Esophagus muscularis mucosa (tissue), 4 donors: Measurements from ENCODE around the gene RAB3A. TPM values are rescaled to one million over a fixed set of nuclear protein-coding genes. Genes with fewer than 3 reads are reported as not detected.
A peak's percentile ranks its signal among the peaks of the same experiment; 100 is the strongest.

Experiments
- DNase-seq: peaks from one replicate; pipeline ENCODE4 v3.0.0-alpha.2; 2017; ENCODE audit errors: extremely low spot score
- H3K27ac ChIP-seq, 4 donors: fragments of 200-600 bp; sonication (generic); replicated peaks in 1 of 4; 1 replicate in 3 of 4; 2 replicates in 1 of 4; pipeline ENCODE4 v1.5.1; 2016 to 2019; ENCODE audit warnings: mild to moderate bottlenecking in 1 of 4
- H3K27me3 ChIP-seq, 4 donors: fragments of 200-600 bp; sonication (generic); one replicate each; pipeline versions ENCODE4 v1.5.1 to v1.6.0; 2016 to 2019
- H3K36me3 ChIP-seq, 4 donors: fragments of 200-600 bp; sonication (generic); one replicate each; pipeline ENCODE4 v1.5.1; 2016 to 2019
- H3K4me1 ChIP-seq, 4 donors: fragments of 200-600 bp; sonication (generic); one replicate each; pipeline ENCODE4 v1.5.1; 2016 to 2019
- H3K4me3 ChIP-seq, 4 donors: fragments of 200-600 bp; sonication (generic); 1 replicate in 2 of 4; 2 replicates in 2 of 4; pipeline ENCODE4 v1.5.1; 2016 to 2019; ENCODE audit warnings: mild to moderate bottlenecking in 4 of 4, moderate library complexity in 1 of 4
- H3K9me3 ChIP-seq, 4 donors: fragments of 200-600 bp; sonication (generic); 1 replicate in 3 of 4; 2 replicates in 1 of 4; pipeline ENCODE4 v1.5.1; 2016 to 2019
- EP300 ChIP-seq: sonication (generic); formaldehyde crosslinking; IDR thresholded peaks from one replicate; pipeline ENCODE4 v1.6.1; 2017; ENCODE audit warnings: antibody characterized with exemption
- POLR2A ChIP-seq: fragments of 450-650 bp; IDR thresholded peaks from one replicate; pipeline ENCODE4 v1.6.1; 2017; ENCODE audit warnings: antibody characterized with exemption, moderate library complexity, mild to moderate bottlenecking, low read depth
- POLR2AphosphoS5 ChIP-seq, 2 donors: sonication (generic); formaldehyde crosslinking; IDR thresholded peaks; one replicate each; pipeline ENCODE4 v1.6.1; 2017; ENCODE audit warnings: antibody characterized with exemption in 2 of 2
- WGBS: methylation state at CpG from one replicate; pipeline ENCODE4 v1.1.5; 2018; 5-methylcytosine and 5-hydroxymethylcytosine counted together
- intact Hi-C: fragments of 100-400 bp; cut with DNase I; formaldehyde crosslinking; loops from one replicate; pipeline ENCODE4 v1.15.1; 2023
- total RNA-seq, 4 donors: library from RNA; depleted of rRNA; stranded (reverse); fragments of >200 nt; gene quantifications; one replicate each; pipeline versions ENCODE4 v1.1.0 to v1.2.1, GENCODE V29; 2016
- TF ChIP-seq, protein P1 (sequence below), 3 experiments: fragments of 200-600 bp in 2 of 3; fragments of 450-650 bp in 1 of 3; sonication (generic) in 2 of 3; IDR thresholded peaks; one replicate each; pipeline ENCODE4 v1.5.1; 2017 to 2019; ENCODE audit warnings: antibody characterized with exemption in 3 of 3, mild to moderate bottlenecking in 2 of 3, moderate library complexity in 1 of 3

RAB3A gene
- total RNA-seq, 4 donors from 2014 or later, result 1.7 to 2.5 (median 1.9) TPM

DNA sequence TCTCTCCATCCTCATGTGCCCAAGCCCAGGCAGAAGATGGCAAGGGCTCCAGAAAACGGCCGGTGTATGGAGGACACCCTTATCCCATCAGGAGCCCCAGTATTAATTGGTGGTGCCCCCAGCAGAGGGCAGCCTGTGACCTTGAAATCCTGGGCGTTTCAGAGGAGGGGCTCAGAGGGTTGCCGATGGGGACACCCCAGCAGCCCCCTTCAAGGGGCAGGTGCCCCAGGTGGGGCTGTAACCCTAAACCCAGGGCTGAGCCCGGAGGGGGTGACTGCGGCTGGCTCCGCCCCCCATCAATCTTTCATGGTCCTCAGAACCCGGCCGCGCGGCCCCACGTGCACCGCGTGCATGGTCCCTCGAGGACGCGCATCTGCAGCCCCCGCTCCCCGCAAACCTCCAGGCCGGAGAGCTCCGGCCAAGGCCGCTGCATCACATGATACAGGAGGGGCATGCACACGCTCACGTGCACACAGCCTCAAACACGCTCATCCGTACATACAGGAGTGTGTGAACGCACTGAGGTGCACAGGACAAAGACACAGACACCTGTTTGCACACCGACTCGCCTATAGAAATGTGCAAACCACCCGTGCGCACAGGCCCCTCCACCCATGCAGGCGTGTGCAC, 949 bp downstream of the RAB3A start:
- intact Hi-C loops, result loop anchor here (10.0 kb wide), 1 partner anchor 122 kb away; the partner anchor contains the start of gene LSM4
- 28% methylated on average over 3 of the region's 32 CpGs for whole genome bisulfite sequencing
- DNase-seq, result no peak

DNA sequence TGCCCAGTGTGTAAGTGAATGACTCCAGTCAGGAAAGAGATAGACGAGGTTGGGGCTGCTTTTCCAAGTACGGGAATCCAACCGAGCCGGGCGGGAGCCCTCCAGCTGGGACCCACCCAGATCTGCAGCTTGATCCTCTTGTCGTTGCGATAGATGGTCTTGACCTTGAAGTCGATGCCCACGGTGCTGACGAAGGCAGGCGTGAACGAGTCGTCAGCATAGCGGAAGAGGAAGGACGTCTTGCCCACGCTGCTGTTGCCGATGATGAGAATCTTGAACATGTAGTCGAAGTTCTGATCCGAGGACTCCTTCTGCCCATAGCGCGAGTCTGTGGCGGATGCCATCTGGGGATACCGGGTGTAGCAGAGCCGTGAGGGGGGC, 1.5 kb downstream of the RAB3A start:
- Histone ChIP-seq H3K36me3 (peaks cover 4 to 38% (median 30%) of the 10 kb centered on the region in 4 donors), H3K9me3 (no peaks in the 10 kb centered on the region), H3K4me3 (no peak overlapping the region), H3K4me1 (peaks cover 20 to 33% (median 30%) of the 10 kb centered on the region in 4 donors), H3K27ac (peak overlapping the region in 3 of 4 donors; percentile 32 to 98 (median 92)), H3K27me3 (no peaks in the 10 kb centered on the region)
- WGBS, result 83% methylated on average over 24 of the region's 24 CpGs
- DNase-seq, result no peak
- intact Hi-C loops, result loop anchor here (10.0 kb wide), 1 partner anchor 122 kb away; the partner anchor contains the start of gene LSM4
- no peak for TF ChIP-seq POLR2A
- TF ChIP-seq EP300, result no peak
- TF ChIP-seq, protein P1, sequence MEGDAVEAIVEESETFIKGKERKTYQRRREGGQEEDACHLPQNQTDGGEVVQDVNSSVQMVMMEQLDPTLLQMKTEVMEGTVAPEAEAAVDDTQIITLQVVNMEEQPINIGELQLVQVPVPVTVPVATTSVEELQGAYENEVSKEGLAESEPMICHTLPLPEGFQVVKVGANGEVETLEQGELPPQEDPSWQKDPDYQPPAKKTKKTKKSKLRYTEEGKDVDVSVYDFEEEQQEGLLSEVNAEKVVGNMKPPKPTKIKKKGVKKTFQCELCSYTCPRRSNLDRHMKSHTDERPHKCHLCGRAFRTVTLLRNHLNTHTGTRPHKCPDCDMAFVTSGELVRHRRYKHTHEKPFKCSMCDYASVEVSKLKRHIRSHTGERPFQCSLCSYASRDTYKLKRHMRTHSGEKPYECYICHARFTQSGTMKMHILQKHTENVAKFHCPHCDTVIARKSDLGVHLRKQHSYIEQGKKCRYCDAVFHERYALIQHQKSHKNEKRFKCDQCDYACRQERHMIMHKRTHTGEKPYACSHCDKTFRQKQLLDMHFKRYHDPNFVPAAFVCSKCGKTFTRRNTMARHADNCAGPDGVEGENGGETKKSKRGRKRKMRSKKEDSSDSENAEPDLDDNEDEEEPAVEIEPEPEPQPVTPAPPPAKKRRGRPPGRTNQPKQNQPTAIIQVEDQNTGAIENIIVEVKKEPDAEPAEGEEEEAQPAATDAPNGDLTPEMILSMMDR (IDR thresholded peaks at IDR 0.05), result no peak
- no peak for TF ChIP-seq POLR2AphosphoS5 (IDR thresholded peaks at IDR 0.05)

More for the DNA sequence above, 949 bp downstream of the RAB3A start:
- Histone ChIP-seq H3K27ac (peak overlapping the region; percentile 32 to 98 (median 88)), H3K9me3 (no peaks in the 10 kb centered on the region), H3K27me3 (no peaks in the 10 kb centered on the region), H3K4me1 (peaks cover 20 to 34% (median 31%) of the 10 kb centered on the region in 4 donors), H3K36me3 (peaks cover 4 to 35% (median 27%) of the 10 kb centered on the region in 4 donors), H3K4me3 (peak overlapping the region; percentile 69 to 79 (median 75))
- TF ChIP-seq POLR2AphosphoS5 (IDR thresholded peaks at IDR 0.05) (no peak), EP300 (no peak)
- TF ChIP-seq, protein P1 (IDR thresholded peaks at IDR 0.05), result peak; percentile 12 to 37 (median 27)

DNA sequence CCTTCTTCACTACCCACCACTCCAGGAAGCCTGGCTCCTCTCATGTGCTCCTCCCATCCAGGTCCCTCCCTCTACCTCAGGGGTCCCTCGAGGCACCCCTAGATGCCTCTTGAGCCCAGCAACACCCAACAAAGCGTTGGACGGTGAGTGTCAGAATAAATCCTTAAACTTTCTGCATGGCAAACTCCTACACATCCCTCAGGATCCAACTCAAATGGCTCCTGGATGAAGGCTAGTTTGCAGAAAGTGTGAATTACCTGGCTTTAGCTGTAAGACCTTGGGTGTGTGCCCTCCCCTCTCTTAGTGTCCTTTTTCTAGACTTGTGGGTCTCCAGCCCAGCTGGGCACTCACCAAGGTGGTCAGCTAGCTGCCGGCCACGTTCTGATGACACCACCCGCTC, 5.5 kb downstream of the RAB3A start:
- WGBS, result 92% methylated on average over 6 of the region's 6 CpGs
- no peak for DNase-seq
- TF ChIP-seq, protein P1 (IDR thresholded peaks at IDR 0.05), result no peak
- no peak for TF ChIP-seq POLR2A
- TF ChIP-seq POLR2AphosphoS5 (IDR thresholded peaks at IDR 0.05), result no peak
- TF ChIP-seq EP300, result no peak
- Histone ChIP-seq H3K9me3 (no peaks in the 10 kb centered on the region), H3K36me3 (peaks cover 14 to 60% (median 48%) of the 10 kb centered on the region in 4 donors), H3K4me3 (no peak overlapping the region), H3K27me3 (no peaks in the 10 kb centered on the region), H3K4me1 (peaks cover 22 to 38% (median 35%) of the 10 kb centered on the region in 4 donors), H3K27ac (no peak overlapping the region)
- intact Hi-C loops, result no loop called here

DNA sequence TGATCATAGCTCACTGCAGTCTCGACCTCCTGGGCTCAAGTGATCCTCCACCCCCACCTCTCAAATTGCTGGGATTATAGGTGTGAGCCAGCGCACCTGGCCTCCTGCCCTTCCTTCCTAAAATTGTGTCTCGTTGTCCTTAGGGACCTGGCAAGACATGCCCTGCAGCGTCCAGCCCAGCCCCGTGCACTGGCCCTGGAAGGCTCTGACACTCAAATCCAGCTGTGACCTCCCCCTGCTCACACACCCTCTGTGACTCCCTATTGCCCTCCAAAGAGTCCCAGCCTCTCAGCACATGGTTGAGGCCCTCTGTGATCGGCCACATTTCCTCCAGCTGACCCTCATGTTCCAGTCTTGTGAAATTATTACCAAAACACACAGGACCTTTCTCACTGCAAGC, 5.9 kb downstream of the RAB3A start:
- Histone ChIP-seq H3K4me1 (peaks cover 18 to 34% (median 31%) of the 10 kb centered on the region in 4 donors), H3K27ac (peak overlapping the region in 1 of 4 donors; percentile 90), H3K4me3 (no peak overlapping the region), H3K27me3 (no peaks in the 10 kb centered on the region), H3K36me3 (peaks cover 14 to 60% (median 48%) of the 10 kb centered on the region in 4 donors), H3K9me3 (no peaks in the 10 kb centered on the region)
- no peak for DNase-seq
- intact Hi-C loops, result no loop called here
- WGBS, result 76% methylated on average over 6 of the region's 6 CpGs
- TF ChIP-seq, protein P1 (IDR thresholded peaks at IDR 0.05), result no peak
- TF ChIP-seq EP300 (no peak), POLR2A (no peak), POLR2AphosphoS5 (IDR thresholded peaks at IDR 0.05) (no peak)
